ENCODE measurements around the gene HDAC4.

- no peak for TF ChIP-seq CTCF (IDR thresholded peaks at IDR 0.05; ENCODE audit: low read depth, low read length, missing input control)
- TF ChIP-seq YY1 (IDR thresholded peaks at IDR 0.05) = no peak
- TF ChIP-seq HNF4G (IDR thresholded peaks at IDR 0.05) = no peak
- no peak for TF ChIP-seq MAX (IDR thresholded peaks at IDR 0.05)
- no peak for TF ChIP-seq RAD21 (IDR thresholded peaks at IDR 0.05)
- no peak for TF ChIP-seq TAF1 (conservative IDR thresholded peaks at IDR 0.05)
- no peak for TF ChIP-seq GABPA (IDR thresholded peaks at IDR 0.05 in 1 of 2, conservative IDR thresholded peaks at IDR 0.05 in 1 of 2)
- no peak for TF ChIP-seq ZBTB33 (IDR thresholded peaks at IDR 0.05)
- no peak for TF ChIP-seq SP1 (IDR thresholded peaks at IDR 0.05)
- no peak for TF ChIP-seq REST (IDR thresholded peaks at IDR 0.05)
- TF ChIP-seq JUND (IDR thresholded peaks at IDR 0.05) = no peak
- no peak for TF ChIP-seq HNF4A (conservative IDR thresholded peaks at IDR 0.05)
- TF ChIP-seq RXRA (IDR thresholded peaks at IDR 0.05) = no peak
These were observed 207.4 kb downstream of the HDAC4 start for GRCh38 chr2:239193401-239193811.
